PC-9 (cell line): Measurements from ENCODE around the gene MAPK1. TPM values are rescaled to one million over a fixed set of nuclear protein-coding genes. Genes with fewer than 3 reads are reported as not detected.

Source experiments
- BruUV-seq: library from RNA; stranded (reverse); fragments of 400-500 nt; replicated peaks from 2 replicates; lab custom pipeline; 2021; lab: Mats Ljungman, UMichigan
- CTCF ChIA-PET: fragments of 300-600 bp; sonication (Branson Sonifier 250); formaldehyde crosslinking; loops from one replicate; lab custom pipeline; 2022; ENCODE audit warnings: antibody characterized with exemption; lab: Charles Lee
- POLR2A ChIA-PET: fragments of 300-600 bp; sonication (Branson Sonifier 250); formaldehyde crosslinking; loops from one replicate; lab custom pipeline; 2022; ENCODE audit warnings: antibody characterized with exemption; ENCODE audit not compliant: unreplicated experiment; lab: Charles Lee
- DNase-seq, 2 experiments: peaks; one replicate each; pipeline versions ENCODE4 v3.0.0 to v3.0.0-alpha.2; 2015 to 2022; ENCODE audit warnings: mixed read lengths in 1 of 2
- H2AFZ ChIP-seq: fragments of 200-600 bp; sonication (generic); 2 replicates; pipeline ENCODE4 v1.8.1; 2017; ENCODE audit warnings: antibody characterized with exemption
- H3F3A ChIP-seq: fragments of 200-600 bp; sonication (generic); 2 replicates; pipeline ENCODE4 v1.8.1; 2017; ENCODE audit warnings: antibody characterized with exemption, mild to moderate bottlenecking, low read depth; ENCODE audit not compliant: insufficient read depth
- H3K27ac ChIP-seq: fragments of 200-600 bp; sonication (generic); 2 replicates; pipeline ENCODE4 v1.6.1; 2016; ENCODE audit warnings: mixed run types
- H3K27me3 ChIP-seq: fragments of 200-600 bp; sonication (generic); 2 replicates; pipeline ENCODE4 v1.6.1; 2016; ENCODE audit warnings: low read depth, mixed run types; ENCODE audit not compliant: insufficient read depth
- H3K36me3 ChIP-seq: fragments of 200-600 bp; sonication (generic); 2 replicates; pipeline ENCODE4 v1.6.1; 2016; ENCODE audit warnings: low read depth, mixed run types
- H3K4me1 ChIP-seq: fragments of 200-600 bp; sonication (generic); replicated peaks from 2 replicates; pipeline ENCODE4 v1.6.1; 2016; ENCODE audit warnings: mixed run types; ENCODE audit not compliant: insufficient read depth
- H3K4me2 ChIP-seq: fragments of 200-600 bp; sonication (generic); 2 replicates; pipeline ENCODE4 v1.6.1; 2017; ENCODE audit warnings: mixed run types
- H3K4me3 ChIP-seq: fragments of 200-600 bp; sonication (generic); 2 replicates; pipeline ENCODE4 v1.6.1; 2016; ENCODE audit warnings: mixed run types
- H3K79me2 ChIP-seq: fragments of 200-600 bp; sonication (generic); 2 replicates; pipeline ENCODE4 v1.6.1; 2017; ENCODE audit warnings: low read depth, mixed run types
- H3K9me2 ChIP-seq: fragments of 200-600 bp; sonication (generic); 2 replicates; pipeline ENCODE4 v1.8.1; 2017; ENCODE audit warnings: mild to moderate bottlenecking; ENCODE audit not compliant: insufficient read depth
- H3K9me3 ChIP-seq: fragments of 200-600 bp; sonication (generic); 2 replicates; pipeline ENCODE4 v1.8.1; 2016; ENCODE audit warnings: low read depth; ENCODE audit not compliant: insufficient read depth
- H4K20me1 ChIP-seq: fragments of 200-600 bp; sonication (generic); 2 replicates; pipeline ENCODE4 v1.8.1; 2017; ENCODE audit not compliant: insufficient read depth
- CTCF ChIP-seq: fragments of 200-600 bp; sonication (generic); conservative IDR thresholded peaks from 2 replicates; pipeline ENCODE4 v1.6.1; 2017; ENCODE audit warnings: mixed run types, antibody characterized with exemption, mild to moderate bottlenecking, moderate library complexity
- EZH2 ChIP-seq: fragments of 200-600 bp; sonication (generic); IDR thresholded peaks from 2 replicates; pipeline ENCODE4 v1.8.0; 2017; ENCODE audit warnings: antibody characterized with exemption, low read depth
- intact Hi-C: fragments of 100-400 bp; cut with micrococcal nuclease; formaldehyde crosslinking; loops from one replicate; pipeline ENCODE4 v1.10.0; 2022; ENCODE audit not compliant: unreplicated experiment
- total RNA-seq: library from RNA; stranded (reverse); gene quantifications from 2 replicates; pipeline ENCODE4 v1.2.3, GENCODE V29; 2021

Gene MAPK1
- total RNA-seq, 1 experiment from 2014 or later: 82.8 TPM

- DNase-seq: peak in 1 of 2 experiments; percentile 2
- Histone ChIP-seq H3K27me3 (no peaks in the 10 kb centered on the region), H3K4me2 (peak overlapping the region; percentile 95), H3K9me2 (no peaks in the 10 kb centered on the region), H3K36me3 (no peaks in the 10 kb centered on the region), H3K4me3 (peak overlapping the region; percentile 84), H3K9me3 (no peaks in the 10 kb centered on the region), H3F3A (no peaks in the 10 kb centered on the region), H2AFZ (peak overlapping the region; percentile 81), H4K20me1 (peaks cover 13% of the 10 kb centered on the region), H3K27ac (no peak overlapping the region), H3K79me2 (peaks cover 49% of the 10 kb centered on the region), H3K4me1 (peaks cover 18% of the 10 kb centered on the region)
- CTCF ChIA-PET: no interaction called here
- TF ChIP-seq EZH2 (no peak), CTCF (no peak)
- POLR2A ChIA-PET: interaction anchor here (0.7 kb wide), 1 partner anchor 14 kb away, joined by 3 read pairs; no protein-coding TSS in a partner anchor
- intact Hi-C loops: loop anchor here (5.0 to 10.0 kb wide), 2 partner anchors 50 to 132 kb away; partner anchors contain the start of gene YPEL1
- BruUV-seq: no TSS peak
These were observed 465 bp downstream of the MAPK1 start for GRCh38 chr22:21866833-21867527.

GRCh38 chr22:21865041-21865440 lies 2.4 kb downstream of the MAPK1 start:
- no peak for DNase-seq
- CTCF ChIA-PET: no interaction called here
- Histone ChIP-seq H3K9me2 (no peaks in the 10 kb centered on the region), H3K4me3 (peak overlapping the region; percentile 84; the same call in 1 of the 2 replicates), H3F3A (no peaks in the 10 kb centered on the region), H3K9me3 (no peaks in the 10 kb centered on the region), H4K20me1 (peaks cover 17% of the 10 kb centered on the region), H3K36me3 (no peaks in the 10 kb centered on the region), H3K27ac (no peak overlapping the region), H3K79me2 (peaks cover 69% of the 10 kb centered on the region), H3K27me3 (no peaks in the 10 kb centered on the region), H3K4me2 (peak overlapping the region; percentile 95), H2AFZ (no peak overlapping the region), H3K4me1 (peaks cover 23% of the 10 kb centered on the region)
- no TSS peak for BruUV-seq
- intact Hi-C loops: loop anchor here (5.0 to 10.0 kb wide), 2 partner anchors 48 to 130 kb away; partner anchors contain the start of gene YPEL1
- POLR2A ChIA-PET: no interaction called here
- no peak for TF ChIP-seq EZH2
- no peak for TF ChIP-seq CTCF

- ChIA-PET CTCF (no interaction called here), POLR2A (no interaction called here)
- H3K9me3 ChIP-seq: no peaks in the 10 kb centered on the region
- no peak overlapping the region for H2AFZ ChIP-seq
- H3K27ac ChIP-seq: no peak overlapping the region
- H3K4me3 ChIP-seq: no peak overlapping the region
- peaks cover 17% of the 10 kb centered on the region for H4K20me1 ChIP-seq
- TF ChIP-seq CTCF (no peak), EZH2 (no peak)
- no peak overlapping the region for H3K4me2 ChIP-seq
- intact Hi-C loops: loop anchor here (10.0 kb wide), 1 partner anchor 128 kb away; the partner anchor contains the start of gene YPEL1
- no peak for DNase-seq
- BruUV-seq: no TSS peak
- peaks cover 23% of the 10 kb centered on the region for H3K4me1 ChIP-seq
- H3K9me2 ChIP-seq: no peaks in the 10 kb centered on the region
- peaks cover 92% of the 10 kb centered on the region for H3K79me2 ChIP-seq
- no peaks in the 10 kb centered on the region for H3K27me3 ChIP-seq
- no peaks in the 10 kb centered on the region for H3K36me3 ChIP-seq
- no peaks in the 10 kb centered on the region for H3F3A ChIP-seq
These were observed 4.8 kb downstream of the MAPK1 start for GRCh38 chr22:21862386-21863245.
